ENCODE data around the gene RFPL3. TPM values are rescaled to one million over a fixed set of nuclear protein-coding genes. Genes with fewer than 3 reads are reported as not detected.

Gene RFPL3
- total and polyA plus RNA-seq, 8 donors: not detected

GRCh38 chr22:32331236-32331917 is 26.3 kb upstream of the RFPL3 start:
- Histone ChIP-seq H3K36me3 (no peaks in the 10 kb centered on the region), H3K27me3 (peaks cover 0 to 48% (median 7%) of the 10 kb centered on the region in 3 donors), H3K4me1 (no peaks in the 10 kb centered on the region), H3K27ac (peak overlapping the region in 4 of 5 donors; percentile 32 to 58 (median 40)), H3K9me3 (no peaks in the 10 kb centered on the region), H3K4me3 (no peak overlapping the region)
- WGBS, 5 donors: 79 to 86% (median 83%) methylated on average over 20 to 28 of the region's 28 CpGs
- intact Hi-C loops (cut with DNase I; ENCODE audit: low total_unique reads): no loop called here
- peak in 1 of 2 donors; percentile 11 for DNase-seq
- TF ChIP-seq EP300 (IDR thresholded peaks at IDR 0.05): no peak
- TF ChIP-seq CTCF (IDR thresholded peaks at IDR 0.05): no peak
- TF ChIP-seq POLR2AphosphoS5 (IDR thresholded peaks at IDR 0.05): no peak
- no peak for TF ChIP-seq POLR2A (IDR thresholded peaks at IDR 0.05)

GRCh38 chr22:32331918-32332725 is 25.5 kb upstream of the RFPL3 start:
- no peaks in the 10 kb centered on the region for H3K9me3 ChIP-seq
- no peak for TF ChIP-seq CTCF (IDR thresholded peaks at IDR 0.05)
- no peak for TF ChIP-seq POLR2A (IDR thresholded peaks at IDR 0.05)
- no peak for TF ChIP-seq EP300 (IDR thresholded peaks at IDR 0.05)
- no peak for TF ChIP-seq POLR2AphosphoS5 (IDR thresholded peaks at IDR 0.05)
- peak overlapping the region in 4 of 5 donors; percentile 32 to 58 (median 40) for H3K27ac ChIP-seq
- H3K4me3 ChIP-seq: no peak overlapping the region
- DNase-seq: peak in 1 of 2 donors; percentile 20
- H3K36me3 ChIP-seq: no peaks in the 10 kb centered on the region
- intact Hi-C loops (cut with DNase I; ENCODE audit: low total_unique reads): no loop called here
- 61 to 72% (median 69%) methylated on average over 14 to 15 of the region's 15 CpGs for WGBS, 5 donors
- peaks cover 0 to 5% (median 0%) of the 10 kb centered on the region in 4 donors for H3K4me1 ChIP-seq
- peaks cover 0 to 52% (median 7%) of the 10 kb centered on the region in 3 donors for H3K27me3 ChIP-seq

- intact Hi-C loops (cut with DNase I; ENCODE audit: low total_unique reads): no loop called here
- WGBS, 5 donors: 63 to 77% (median 73%) methylated on average over 8 to 10 of the region's 10 CpGs
- Histone ChIP-seq H3K4me3 (no peak overlapping the region), H3K9me3 (no peaks in the 10 kb centered on the region), H3K4me1 (peaks cover 0 to 5% (median 0%) of the 10 kb centered on the region in 4 donors), H3K27ac (no peak overlapping the region), H3K36me3 (no peaks in the 10 kb centered on the region), H3K27me3 (peaks cover 0 to 58% (median 7%) of the 10 kb centered on the region in 3 donors)
- peak in 1 of 2 donors; percentile 15 for DNase-seq
- TF ChIP-seq POLR2A (IDR thresholded peaks at IDR 0.05) (no peak), POLR2AphosphoS5 (IDR thresholded peaks at IDR 0.05) (no peak), EP300 (IDR thresholded peaks at IDR 0.05) (no peak), CTCF (IDR thresholded peaks at IDR 0.05) (no peak)
These were observed 24.4 kb upstream of the RFPL3 start for GRCh38 chr22:32333141-32333768.
